Effector memory CD4-positive, alpha-beta T cell (primary cell): Measurements from ENCODE around the gene NADK.

Source experiments
- DNase-seq, 3 donors: peaks; one replicate each; pipeline ENCODE4 v3.0.0-alpha.2; 2020
- H3K27ac ChIP-seq: 2 replicates; pipeline ENCODE4 v1.7.0; 2013; ENCODE audit warnings: mild to moderate bottlenecking, low read length, moderate library complexity; ENCODE audit not compliant: insufficient read depth, poor library complexity, severe bottlenecking
- H3K27me3 ChIP-seq: replicated peaks from 2 replicates; pipeline ENCODE4 v1.7.0; 2013; ENCODE audit warnings: mild to moderate bottlenecking, low read length; ENCODE audit not compliant: insufficient read depth, control insufficient read depth, poor library complexity, severe bottlenecking
- H3K36me3 ChIP-seq: 2 replicates; pipeline ENCODE4 v1.7.0; 2013; ENCODE audit warnings: mild to moderate bottlenecking, low read length, moderate library complexity; ENCODE audit not compliant: control insufficient read depth, insufficient read depth
- H3K4me1 ChIP-seq: 2 replicates; pipeline ENCODE4 v1.7.0; 2013; ENCODE audit warnings: low read length, mild to moderate bottlenecking; ENCODE audit not compliant: control insufficient read depth, insufficient read depth, poor library complexity, severe bottlenecking
- H3K4me3 ChIP-seq: 2 replicates; pipeline ENCODE4 v1.7.0; 2013; ENCODE audit warnings: low read length, low read depth, mild to moderate bottlenecking; ENCODE audit not compliant: insufficient read depth, poor library complexity, severe bottlenecking
- H3K9me3 ChIP-seq: 2 replicates; pipeline ENCODE4 v1.7.0; 2013; ENCODE audit warnings: mild to moderate bottlenecking, low read length, moderate library complexity; ENCODE audit not compliant: control insufficient read depth

The NADK gene

DNA sequence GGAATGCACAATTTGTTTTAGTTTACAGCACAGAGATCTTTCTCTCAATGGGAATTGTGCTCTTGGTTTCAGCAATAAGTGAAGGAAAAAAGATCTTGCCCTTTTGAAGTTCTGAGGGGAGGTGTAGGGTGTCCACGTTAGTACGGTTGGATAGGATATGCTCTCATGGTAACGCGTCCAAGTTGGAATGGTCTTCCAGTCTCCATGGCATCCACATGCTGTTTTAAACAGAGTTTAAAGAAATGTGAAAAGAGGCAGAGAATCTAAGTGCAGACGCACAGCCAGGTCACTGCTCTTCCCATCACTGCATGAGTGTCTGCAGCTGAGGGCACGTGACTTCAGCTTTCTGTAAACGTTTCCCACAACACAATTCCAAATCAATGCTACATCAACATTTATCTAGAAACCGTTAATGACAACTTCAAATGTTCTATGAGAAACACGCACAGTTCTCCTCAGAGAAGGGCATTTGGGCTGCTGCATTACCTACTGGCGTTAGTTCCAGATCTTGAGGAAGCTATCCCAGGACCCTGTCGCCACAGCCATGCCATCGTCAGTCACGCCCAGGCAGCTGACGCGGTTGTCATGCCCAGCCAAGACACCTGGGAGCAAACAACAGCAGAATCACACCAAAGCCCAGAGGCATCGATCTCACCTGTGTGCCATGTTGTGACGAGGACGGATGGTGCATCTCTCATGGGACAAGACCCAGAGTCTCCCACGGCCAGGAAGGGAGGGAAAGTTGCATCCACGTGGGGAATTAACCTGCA, 8.8 kb upstream of the NADK start:
- Histone ChIP-seq H3K9me3 (no peaks in the 10 kb centered on the region), H3K27me3 (no peaks in the 10 kb centered on the region), H3K27ac (no peak overlapping the region), H3K4me3 (no peak overlapping the region), H3K36me3 (peaks cover 69% of the 10 kb centered on the region), H3K4me1 (peaks cover 16% of the 10 kb centered on the region)
- DNase-seq, result no peak

GRCh38 chr1:1785666-1786065, 7.4 kb upstream of the NADK start:
- Histone ChIP-seq H3K4me1 (peaks cover 30% of the 10 kb centered on the region), H3K9me3 (no peaks in the 10 kb centered on the region), H3K27ac (no peak overlapping the region), H3K4me3 (no peak overlapping the region), H3K36me3 (peaks cover 57% of the 10 kb centered on the region), H3K27me3 (no peaks in the 10 kb centered on the region)
- no peak for DNase-seq

- peaks cover 50% of the 10 kb centered on the region for H3K36me3 ChIP-seq
- no peaks in the 10 kb centered on the region for H3K27me3 ChIP-seq
- H3K27ac ChIP-seq, result no peak overlapping the region
Measured at GRCh38 chr1:1784933-1785332, 6.7 kb upstream of the NADK start.

GRCh38 chr1:1783320-1783719, 5.0 kb upstream of the NADK start:
- H3K27me3 ChIP-seq, result no peaks in the 10 kb centered on the region
- DNase-seq, result no peak
- H3K4me3 ChIP-seq, result no peak overlapping the region
- H3K4me1 ChIP-seq, result peaks cover 50% of the 10 kb centered on the region
- H3K27ac ChIP-seq, result peak overlapping the region; percentile 39
- H3K36me3 ChIP-seq, result peaks cover 36% of the 10 kb centered on the region
- H3K9me3 ChIP-seq, result no peaks in the 10 kb centered on the region

More at GRCh38 chr1:1784933-1785332, 6.7 kb upstream of the NADK start:
- H3K4me3 ChIP-seq, result no peak overlapping the region
- DNase-seq, result no peak
- H3K4me1 ChIP-seq, result peaks cover 37% of the 10 kb centered on the region
- no peaks in the 10 kb centered on the region for H3K9me3 ChIP-seq

DNA sequence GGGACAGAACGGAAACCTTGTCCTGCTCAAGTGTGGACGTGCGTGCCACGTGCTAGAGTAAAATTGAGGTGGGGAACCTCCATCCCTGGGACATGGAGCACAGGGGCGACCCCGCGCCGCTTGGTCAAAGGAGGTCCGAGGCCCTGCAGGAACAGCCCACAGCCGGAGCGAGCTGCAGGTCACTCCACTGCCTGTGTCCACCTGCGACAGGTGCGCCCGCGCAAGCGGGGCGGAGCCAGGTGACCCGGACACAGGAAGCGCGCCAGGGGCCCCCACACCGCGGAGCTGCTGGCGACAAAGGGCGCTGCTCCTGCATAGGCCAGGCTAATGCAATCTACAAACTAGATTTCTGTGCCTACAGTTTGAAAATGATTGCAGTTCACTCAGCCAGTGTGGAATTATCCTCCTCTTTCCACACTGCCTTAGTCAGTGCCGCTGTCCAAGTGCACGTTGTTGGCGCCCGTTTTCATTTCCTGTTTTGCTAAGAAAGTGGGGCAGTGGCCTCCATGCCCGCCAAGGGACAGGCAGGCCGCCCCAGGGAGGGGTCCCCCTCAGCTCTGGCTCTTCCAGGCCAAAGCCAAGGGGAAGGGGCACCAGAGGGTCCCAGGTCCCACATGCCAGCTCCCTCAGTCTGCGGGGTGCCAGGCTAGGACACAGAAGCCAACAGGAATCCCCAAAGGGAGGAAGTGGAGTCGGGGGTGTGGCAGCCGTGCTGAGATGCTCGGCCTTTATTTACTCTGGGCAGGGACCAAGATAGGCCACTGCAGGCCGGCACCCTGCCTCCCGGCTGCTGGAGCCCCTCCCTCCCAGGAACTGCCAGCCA, 4.3 kb upstream of the NADK start:
- Histone ChIP-seq H3K4me3 (peak overlapping the region; percentile 38), H3K27me3 (no peaks in the 10 kb centered on the region), H3K27ac (peak overlapping the region; percentile 39), H3K9me3 (no peaks in the 10 kb centered on the region), H3K36me3 (peaks cover 29% of the 10 kb centered on the region), H3K4me1 (peaks cover 50% of the 10 kb centered on the region)
- DNase-seq, result no peak

GRCh38 chr1:1781526-1781903, 3.2 kb upstream of the NADK start:
- peak overlapping the region; percentile 81 for H3K27ac ChIP-seq
- H3K4me1 ChIP-seq, result peaks cover 50% of the 10 kb centered on the region
- H3K27me3 ChIP-seq, result no peaks in the 10 kb centered on the region
- peaks cover 18% of the 10 kb centered on the region for H3K36me3 ChIP-seq
- no peak for DNase-seq
- no peak overlapping the region for H3K4me3 ChIP-seq
- no peaks in the 10 kb centered on the region for H3K9me3 ChIP-seq

DNA sequence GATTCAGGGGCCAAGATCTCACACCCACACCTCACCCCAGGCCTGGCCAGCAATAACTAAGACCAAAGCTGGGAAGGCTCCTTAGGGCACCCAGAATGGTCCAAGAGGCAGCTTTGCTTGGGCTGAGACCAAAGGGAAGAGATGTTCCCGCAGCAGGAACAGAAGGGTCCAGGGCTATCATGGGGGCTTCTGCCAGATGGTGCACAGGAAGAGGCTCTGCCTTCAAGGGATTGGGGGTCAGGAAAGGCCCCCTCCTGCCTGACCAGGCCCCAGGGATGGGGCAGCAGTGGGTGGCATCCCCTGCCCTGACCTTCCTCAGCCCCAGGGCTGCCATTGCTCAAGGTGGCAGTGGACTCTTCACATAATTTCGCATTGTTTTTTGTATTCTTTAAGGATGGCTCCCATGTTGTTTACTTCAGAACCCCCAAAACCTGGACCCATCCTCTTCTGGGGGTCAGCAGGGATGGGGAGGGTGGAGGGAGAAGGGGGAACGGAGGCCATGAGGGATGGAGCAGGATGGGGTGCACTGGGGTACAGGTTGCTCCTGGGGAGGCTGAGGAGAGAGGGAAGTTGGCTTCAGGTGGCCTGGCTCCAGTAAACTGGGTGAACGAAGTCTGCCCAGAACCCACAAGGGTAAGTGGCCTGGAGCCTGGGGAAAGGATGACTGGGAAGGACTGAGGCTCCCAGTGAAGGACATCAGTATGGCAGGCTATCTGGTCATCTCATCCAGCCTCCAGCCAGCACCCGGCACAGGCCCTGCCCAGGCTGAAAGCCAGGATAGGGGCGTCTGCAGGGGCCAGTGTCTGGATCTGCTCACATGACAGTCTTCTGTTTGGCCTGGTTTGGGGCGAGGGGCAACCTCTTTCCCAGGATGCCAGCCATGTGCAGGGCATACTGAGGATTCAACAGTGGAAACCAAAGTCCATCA, 2.6 kb upstream of the NADK start:
- Histone ChIP-seq H3K4me3 (peak overlapping the region; percentile 14), H3K4me1 (peaks cover 50% of the 10 kb centered on the region), H3K27me3 (no peaks in the 10 kb centered on the region), H3K36me3 (peaks cover 11% of the 10 kb centered on the region), H3K9me3 (no peaks in the 10 kb centered on the region), H3K27ac (peak overlapping the region; percentile 81)
- DNase-seq, result no peak

DNA sequence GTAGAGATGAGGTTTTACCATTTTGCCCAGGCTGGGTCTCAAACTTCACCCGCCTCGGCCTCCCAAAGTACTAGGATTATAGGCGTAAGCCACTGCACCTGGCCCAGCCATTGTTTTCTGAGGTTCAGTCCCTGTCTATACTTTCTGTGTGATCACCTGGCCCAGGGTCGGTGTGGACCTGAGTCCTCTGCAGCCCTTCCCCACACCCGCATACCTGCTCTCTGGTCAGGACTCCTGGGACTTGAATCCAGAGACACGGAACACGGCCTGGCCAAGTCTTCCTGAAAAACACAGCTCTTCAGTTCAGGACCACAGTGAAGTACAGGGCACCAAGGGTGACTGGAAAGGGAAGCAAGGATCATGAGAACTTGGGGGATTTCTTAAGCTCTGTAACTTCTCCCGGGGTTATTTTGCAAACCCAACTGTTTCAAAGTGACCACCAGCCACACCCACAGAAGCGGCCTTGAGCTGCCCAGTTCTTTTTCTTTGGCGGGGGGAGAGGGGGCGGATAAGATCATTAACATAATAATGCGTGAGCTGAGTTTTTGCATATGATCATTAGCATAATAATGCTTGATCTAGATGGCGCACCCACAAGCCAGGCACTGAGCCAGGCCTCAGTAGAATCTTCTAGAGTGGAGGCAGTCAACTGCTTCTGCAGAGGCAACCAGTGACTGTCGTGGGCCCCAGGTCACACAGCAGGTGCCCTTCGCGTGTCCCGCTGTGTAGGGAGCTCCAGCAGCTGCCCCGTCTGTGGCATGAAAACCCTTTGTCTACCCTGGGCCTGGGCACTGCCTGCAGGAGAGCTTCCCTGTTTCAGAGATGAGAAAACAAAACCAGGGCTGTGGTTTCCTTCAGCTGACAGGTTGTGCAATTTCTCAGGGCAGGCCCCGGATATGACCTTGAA, 1.7 kb upstream of the NADK start:
- H3K36me3 ChIP-seq, result peaks cover 2% of the 10 kb centered on the region
- no peaks in the 10 kb centered on the region for H3K27me3 ChIP-seq
- DNase-seq, result peak; percentile 34 to 51 (median 39)

DNA sequence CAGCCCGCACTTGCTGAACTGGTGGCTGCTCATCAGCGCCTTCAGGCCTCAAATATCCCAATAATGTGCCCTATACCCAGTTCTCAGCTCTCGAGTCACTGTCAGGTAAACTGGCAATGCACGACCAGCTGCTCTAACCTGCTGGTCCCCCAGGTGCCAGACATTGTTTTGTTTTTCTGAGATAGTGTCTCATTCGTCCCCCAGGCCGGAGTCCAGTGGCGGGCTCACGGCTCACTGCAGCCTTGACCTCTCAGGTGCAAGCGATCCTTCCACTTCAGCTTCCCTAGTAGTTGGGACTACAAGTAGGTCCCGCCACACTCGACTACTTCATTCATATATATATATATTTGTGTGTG, 1.0 kb upstream of the NADK start:
- Histone ChIP-seq H3K4me1 (peaks cover 50% of the 10 kb centered on the region), H3K27ac (peak overlapping the region; percentile 81), H3K4me3 (peak overlapping the region; percentile 56), H3K27me3 (no peaks in the 10 kb centered on the region), H3K9me3 (no peaks in the 10 kb centered on the region), H3K36me3 (no peaks in the 10 kb centered on the region)
- DNase-seq, result no peak

More for the DNA sequence above, 1.7 kb upstream of the NADK start:
- Histone ChIP-seq H3K4me3 (peak overlapping the region; percentile 43), H3K9me3 (no peaks in the 10 kb centered on the region), H3K27ac (peak overlapping the region; percentile 81), H3K4me1 (peaks cover 50% of the 10 kb centered on the region)
